GM21737 (cell line): ENCODE measurements around the gene FLYWCH2.

Experiments
- ATAC-seq: cut with Tn5 transposase; IDR thresholded peaks from one replicate; pipeline ENCODE4 v1.9.1; 2021; ENCODE audit warnings: mild to moderate bottlenecking, moderate library complexity; ENCODE audit not compliant: unreplicated experiment

Gene FLYWCH2

DNA sequence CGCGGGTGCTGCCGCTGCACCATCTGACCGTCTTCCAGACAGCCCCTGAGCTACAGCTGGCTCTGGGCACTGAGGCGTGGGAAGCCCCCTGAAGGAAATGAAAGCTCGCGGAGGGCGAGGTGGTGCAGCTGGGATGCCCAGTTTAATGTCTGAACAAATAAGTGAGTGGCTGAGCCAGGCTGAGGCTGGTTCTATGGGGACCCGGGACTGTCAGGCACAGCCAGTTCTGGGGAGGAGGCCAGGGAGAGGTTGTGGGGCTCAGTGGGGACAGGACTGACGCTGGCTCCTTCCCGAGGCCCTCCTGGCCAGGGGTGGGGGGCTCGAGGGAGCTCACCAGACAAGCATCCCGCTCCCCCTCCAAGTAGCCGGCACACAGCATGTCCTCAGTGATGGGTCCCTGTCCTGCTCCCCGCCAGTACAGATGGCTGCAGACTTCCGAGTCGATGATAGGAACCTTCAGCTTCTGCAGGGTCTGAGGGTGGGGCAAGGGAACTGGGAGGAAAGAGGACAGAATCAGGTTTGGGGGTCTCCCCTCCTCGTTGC lies 29.4 kb upstream of the FLYWCH2 start:
- no peak for ATAC-seq

DNA sequence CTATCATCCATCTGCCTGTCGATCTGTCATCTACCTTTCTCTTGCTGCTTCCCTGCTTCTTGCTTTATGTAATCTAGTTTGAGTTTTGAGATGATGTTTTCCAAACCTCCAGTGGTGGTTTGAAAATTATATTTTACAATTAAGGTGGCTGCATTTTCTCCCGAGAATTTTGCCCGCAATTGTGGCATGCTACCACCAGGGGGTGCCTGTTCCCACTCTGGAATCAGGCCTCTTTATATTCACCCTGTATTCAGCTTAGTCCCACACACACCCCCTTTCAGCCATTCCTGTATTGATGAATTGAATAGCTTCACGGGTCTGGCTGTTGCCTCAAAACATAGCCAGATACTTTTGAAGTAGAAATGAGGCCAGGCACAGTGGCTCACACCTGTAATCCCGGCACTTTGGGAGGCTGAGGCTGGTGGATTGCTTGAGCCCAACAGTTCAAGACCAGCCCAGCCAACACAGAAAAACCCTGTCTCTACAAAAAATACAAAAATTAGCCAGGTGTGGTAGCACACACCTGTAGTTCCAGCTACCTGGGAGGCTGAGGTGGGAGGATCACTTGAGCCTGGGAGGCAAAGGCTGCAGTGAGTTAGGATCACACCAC lies 28.2 kb upstream of the FLYWCH2 start:
- ATAC-seq: no peak

DNA sequence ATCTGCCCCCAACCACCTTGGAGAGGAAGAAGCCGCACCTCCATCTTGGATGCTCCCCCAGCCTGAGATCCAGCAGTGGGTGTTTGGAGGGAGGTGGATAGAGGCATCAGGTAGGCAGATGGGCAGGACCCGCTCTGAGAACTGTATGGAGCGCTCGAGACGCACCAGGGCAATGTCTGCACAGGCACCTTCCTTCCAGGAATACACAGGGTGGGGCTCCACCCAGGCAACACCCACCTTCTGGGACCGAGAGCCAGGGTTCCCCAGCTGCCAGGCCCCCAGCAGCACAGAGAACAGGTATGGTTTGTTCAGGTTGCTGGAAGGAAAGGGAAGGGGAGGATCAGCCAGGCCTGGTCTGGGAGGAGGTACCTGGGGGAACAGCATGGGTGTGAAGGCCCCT lies 27.5 kb upstream of the FLYWCH2 start:
- ATAC-seq: no peak

DNA sequence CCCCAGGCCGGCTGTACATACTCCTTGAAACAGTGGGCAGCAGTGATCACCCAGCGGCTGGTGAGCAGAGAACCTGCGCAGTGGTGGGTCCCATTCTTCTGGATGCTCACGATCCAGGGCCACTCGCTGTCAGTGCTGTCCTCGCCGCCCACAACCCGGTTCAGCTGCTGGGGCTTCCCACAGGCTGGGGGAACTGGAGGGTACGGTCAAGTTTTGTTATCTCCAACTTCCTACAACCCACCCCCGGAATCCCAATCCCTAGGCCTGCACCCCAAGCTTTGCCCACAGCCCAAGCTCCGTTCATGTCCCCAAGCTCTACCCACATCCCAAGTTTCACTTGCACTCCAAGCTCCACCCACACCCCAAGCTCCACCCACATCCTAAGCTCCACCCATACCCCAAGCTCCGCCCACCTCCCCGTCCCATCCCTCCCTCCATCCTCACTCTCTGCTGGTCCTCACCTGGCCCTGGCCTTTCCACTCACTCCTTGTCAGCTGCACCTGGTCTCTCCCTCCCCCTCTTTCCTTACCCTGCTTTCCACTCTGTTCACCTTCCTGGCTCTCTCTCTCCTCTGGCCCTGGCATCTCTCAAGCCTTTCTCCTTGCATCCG lies 26.8 kb upstream of the FLYWCH2 start:
- ATAC-seq: no peak

DNA sequence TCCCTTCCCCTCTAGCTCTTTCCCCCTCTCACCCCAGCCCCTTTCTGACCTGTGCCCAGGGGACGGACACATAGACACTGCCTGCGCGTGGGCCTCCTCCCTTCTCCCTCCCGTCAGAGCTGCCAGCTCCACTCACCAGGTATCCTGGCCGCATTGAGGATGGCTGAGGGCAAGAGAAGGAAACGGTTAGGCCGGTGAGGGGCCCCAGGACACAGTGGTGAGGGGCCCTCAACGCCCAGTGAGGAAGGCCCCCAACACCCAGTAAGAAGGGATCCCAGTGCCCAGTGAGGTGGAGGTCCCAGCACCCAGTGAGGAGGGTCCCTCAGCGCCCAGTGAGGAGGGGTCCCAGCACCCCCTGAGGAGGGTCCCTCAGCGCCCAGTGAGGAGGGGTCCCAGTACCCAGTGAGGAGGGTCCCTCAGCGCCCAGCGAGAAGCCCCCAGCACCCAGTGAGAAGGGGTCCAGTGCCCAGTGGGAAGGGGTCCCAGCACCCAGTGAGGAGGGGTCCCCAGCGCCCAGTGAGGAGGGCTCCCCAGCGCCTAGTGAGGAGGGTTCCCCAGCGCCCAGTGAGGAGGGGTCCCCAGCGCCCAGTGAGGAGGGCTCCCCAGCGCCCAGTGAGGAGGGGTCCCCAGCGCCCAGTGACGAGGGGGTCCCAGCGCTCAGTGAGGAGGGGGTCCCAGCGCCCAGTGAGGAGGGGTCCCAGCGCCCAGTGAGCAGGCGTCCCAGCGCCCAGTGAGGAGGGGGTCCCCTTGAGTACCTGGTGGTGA lies 26.1 kb upstream of the FLYWCH2 start:
- ATAC-seq: no peak

DNA sequence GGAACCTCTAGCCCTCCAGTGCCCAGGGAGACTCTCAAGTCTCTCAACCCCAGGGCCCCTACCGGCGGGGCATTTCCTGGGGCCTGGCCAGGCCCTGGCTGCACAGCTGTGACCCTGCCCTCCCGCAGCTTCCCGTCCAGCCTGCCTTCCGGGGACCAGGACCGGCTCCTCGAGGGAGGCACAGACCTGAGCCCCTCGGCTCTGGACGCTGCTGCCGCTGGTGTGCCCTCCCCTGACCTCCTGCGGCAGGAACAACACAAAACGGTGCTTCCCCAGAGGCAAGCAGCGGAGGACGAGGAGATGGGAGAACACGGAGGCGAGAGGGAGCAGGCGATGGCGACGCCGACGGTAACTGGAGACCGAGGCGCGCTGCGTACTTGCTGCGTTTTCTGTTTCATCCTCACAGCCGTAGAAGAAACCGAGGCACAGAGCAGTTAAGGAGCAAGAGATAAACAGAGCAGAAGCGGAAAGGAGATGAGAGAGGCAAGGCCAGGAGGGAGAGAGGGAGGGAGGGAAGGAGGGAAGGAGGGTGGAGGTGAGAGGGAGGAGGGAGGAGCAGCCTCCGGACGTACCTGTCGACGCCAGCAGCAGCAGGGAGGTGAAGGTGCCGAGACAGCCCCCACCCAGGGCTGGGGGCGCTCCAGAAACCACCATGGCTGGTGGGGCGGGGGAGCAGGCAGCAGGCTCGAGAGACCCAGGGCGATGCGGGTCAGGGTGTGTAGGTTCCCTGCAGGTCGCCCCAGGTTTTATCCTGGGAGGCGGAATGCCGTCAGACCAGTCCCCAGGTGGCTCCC lies 25.4 kb upstream of the FLYWCH2 start, which contains the start of gene PRSS22:
TSS of gene PRSS22 (minus strand) at position 720 of the 794 bp plus-strand sequence. CDS start at position 654, 66 bp downstream.
- no peak for ATAC-seq

DNA sequence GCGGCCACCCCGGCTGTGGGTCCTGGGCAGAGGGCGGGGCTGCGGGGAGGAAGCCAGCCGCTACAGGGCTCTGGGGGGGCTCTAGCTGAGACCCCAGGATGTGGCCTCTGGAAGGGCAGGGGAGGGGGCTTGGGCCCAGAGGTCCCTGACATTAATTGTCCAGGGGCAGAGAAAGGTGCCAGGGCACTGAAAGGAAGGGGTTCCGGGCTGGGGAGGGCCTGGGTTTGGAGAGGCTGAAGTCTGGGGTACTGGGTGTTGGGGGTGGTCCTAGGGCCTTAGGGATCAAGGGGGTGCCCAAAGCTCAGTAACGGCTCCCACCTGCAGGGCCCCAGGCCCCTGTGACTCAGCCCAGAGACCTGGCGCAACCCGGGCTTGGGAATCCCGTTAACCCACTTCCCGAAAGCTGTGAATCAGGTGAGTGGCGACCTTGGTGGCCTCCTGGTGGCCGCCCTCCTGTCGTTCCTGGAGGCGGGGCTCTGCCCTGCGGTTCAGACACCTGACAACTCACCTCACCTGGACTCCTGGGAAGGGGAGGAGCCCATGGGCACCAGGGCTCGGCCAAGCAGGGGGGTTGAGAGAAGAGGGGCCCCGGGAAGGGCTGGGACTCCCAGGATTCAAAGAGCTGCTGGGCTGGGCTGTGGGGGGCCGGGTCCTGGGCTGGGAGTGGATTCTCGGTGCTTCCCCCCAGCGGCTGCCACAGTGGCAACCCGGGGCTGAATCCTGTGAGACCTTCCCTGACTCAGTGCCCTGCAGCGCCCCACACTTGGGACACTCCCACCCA lies 24.6 kb upstream of the FLYWCH2 start:
- no peak for ATAC-seq

DNA sequence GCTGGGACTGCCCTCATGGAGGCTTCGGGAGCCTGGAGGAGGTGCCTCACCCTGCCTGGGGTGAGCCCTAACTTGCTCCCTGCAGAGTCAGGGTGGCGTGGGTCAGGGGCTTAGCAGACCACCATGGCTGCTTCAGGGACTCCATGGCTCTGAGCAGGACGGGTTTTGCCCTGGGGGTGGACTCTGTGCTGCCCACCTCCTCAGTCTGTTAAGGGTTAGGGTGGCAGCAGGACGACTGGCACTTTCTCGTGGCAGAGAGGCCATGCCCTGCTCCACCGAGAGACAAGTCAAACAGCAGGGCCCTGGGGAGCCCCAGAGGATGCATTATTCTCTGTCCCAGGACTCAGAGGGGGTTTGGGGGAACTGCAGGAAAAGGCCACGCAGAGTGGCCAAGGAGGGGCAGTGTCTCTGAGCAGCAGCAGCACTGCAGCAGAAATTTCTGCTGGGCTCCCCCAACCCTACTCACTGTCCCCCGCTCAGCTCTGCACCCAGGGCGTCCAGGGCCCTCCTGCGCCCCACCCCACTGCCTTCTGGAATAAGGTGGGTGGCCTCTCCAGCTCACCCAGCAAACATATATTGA lies 23.2 kb upstream of the FLYWCH2 start:
- no peak for ATAC-seq

DNA sequence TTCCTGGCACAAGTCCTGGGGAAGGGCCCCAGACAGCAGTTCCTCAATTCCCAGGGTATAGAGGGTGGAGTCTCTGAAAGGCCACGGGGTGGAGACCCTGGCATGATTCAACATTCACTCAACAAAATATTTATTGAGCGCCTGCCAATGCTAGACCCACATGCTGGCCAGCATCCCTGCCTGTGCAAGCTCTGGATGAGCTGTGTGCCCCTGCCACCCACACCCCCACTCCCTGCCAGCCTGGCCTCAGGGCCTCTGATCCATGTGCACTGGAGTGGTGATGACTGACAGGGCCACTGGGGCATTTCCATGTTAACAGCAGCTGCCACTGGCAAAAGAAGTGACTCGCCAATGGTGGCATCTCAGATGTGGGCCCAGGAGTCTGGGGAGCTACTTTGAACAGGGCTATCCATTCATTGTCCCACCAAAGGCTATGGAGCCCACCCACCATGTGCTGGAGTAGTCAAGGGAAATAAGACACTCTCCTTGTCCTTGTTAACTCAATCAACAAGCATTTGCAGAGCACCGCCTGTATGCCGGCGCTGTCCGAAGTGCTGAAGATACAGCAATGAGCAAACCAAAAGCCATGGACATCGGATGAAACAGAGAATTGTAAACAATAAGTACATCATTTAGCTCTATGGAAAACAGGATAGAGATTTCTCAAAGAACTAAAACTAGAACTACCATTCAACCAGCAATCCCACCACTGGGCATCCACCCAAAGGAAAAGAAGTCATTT lies 22.0 kb upstream of the FLYWCH2 start:
- ATAC-seq: no peak

DNA sequence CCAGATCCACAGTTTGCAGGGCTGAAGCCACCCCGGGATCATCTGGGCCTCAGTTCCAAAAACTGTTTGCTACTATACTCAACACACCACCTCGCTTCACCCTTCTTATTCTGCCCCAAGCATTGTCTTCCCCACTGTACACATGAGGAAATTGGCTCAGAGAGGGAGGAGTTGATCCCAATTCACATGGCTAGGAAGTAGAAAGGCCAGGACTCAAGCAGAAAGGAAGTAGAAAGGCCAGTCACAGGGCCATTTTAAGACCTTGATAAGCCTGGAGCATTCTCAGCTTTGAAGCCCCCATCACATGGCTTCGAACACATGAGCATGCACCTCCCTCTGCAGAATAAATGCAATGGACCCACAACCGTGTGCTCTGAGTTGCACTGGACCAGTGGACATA lies 17.4 kb upstream of the FLYWCH2 start:
- ATAC-seq: no peak

DNA sequence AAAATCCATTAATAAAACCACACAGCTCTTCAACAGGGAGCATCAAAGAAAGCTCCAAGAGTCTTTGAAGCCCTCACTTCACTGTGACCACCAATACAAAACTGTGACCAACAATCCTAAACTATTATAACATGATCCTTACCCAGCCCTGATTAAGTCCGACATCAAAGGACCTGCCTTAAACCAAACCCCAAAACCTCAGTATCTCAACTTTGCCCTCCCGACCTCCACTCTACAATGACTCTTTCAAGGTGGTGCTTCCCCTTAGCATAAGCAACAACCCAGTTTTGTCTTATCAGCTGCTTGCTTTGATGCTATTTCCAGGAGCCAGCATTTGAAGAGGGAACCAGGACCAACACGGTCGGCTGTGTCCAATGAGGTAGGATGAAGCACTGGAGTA lies 16.6 kb upstream of the FLYWCH2 start:
- ATAC-seq: no peak

DNA sequence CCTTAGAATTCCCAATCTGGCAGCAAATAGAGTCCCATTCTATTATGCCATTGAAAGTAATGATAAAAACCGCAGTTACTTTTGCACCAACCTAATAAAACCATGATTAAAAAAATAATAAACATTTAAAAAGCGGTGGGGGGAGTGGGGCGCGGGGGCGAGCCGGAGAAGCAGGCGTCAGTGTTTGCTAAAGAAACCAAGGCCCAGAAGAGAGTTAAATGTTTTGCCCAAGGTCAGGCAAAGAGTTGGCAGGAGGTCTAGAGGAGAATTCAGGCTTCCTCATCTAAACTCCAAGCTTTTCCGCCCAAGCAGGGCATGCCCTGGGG lies 15.4 kb upstream of the FLYWCH2 start:
- no peak for ATAC-seq

DNA sequence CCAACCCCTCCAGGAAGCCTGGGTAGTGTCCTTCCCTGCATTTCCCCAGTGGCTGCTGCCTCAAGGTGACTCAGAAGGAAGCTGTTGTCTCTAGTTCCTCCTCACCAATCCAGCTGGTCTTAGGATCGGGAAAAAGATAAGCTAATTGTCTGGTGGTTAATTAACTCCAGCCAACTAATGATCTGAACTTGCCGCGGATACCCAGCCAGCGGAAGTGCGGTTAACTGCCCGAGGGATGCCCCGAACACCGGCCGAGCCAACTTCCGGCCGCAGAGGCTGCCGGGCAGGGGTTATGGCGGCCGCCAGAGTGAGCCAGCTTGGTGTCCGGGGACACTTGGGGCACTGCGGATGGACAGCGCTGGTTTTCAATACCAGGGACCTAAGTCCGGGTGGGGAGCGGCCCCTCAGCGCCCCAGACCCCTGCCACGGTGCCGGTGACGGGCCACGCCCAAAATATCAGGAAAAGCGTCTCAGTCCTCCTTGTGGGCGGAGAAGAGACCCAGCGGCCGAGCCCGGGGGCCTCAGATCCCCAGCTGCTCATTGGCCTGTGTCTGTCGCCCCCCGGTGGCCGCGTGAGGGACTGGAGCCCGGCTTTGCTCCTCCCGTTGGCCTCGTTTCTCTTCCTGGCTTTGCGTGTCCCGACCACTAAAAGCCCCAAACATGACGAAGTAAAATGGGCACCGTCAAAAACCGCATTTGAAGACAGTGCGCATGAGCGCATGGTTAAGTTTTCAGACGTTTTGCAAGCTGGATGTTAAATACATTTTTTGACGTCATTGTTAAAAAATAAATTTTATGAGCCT lies 14.8 kb upstream of the FLYWCH2 start:
- ATAC-seq: peak; percentile 85

DNA sequence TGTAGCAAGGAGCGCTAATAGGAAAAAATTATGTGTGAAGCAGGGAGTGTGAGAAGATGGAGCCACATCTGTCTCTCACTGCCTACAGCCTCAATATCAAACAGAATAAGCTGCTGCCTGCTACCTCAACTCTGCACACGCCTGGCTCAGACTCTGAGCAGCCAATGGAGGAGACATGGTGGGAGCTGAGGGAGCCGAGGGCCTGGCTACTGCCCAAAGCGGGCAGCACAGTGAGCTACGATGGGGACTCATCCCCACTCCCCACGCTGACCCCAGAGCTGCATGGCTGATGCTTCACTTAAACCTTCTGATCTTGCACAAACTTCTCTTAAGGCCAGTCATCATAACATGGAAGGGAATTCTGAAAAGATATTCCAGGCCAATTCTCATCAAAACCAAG lies 11.1 kb upstream of the FLYWCH2 start:
- no peak for ATAC-seq

DNA sequence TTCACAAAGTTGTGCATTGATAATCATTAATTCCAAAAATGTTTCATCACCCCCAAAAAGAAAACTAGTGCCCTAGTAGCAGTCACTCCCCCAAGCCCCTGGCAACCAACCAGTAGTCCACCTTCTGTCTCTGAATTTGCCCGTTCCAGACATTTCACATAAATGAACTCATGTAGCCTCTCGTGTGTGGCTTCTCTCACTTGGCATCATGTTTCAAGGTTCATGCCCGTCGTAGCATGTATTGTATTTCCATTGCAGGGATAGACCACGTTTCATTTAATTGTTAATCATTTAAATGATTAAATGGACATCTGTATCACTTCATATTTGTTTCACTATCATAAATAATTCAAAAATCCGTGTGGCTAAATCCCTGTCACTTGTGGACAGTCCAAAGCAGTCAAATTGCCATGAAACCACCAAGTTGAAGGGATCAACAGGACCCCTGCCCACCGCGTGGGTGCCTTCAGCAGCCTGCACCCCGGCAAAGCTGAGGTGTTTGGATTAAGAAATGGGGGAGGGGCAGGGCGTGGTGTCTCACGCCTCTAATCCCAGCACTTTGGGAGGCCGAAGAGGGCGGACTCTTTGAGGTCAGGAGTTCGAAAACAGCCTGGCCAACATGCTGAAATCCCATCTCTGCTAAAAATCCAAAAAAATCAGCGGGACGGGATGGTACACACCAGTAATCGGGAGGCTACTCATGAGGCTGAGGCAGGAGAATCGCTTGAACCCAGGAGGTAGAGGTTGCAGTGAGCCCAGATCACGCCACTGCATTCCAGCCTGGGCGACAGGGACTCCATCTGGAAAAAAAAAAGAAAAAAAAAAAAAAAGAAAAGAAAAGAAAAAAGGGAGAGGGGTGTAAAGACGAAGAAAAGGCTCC lies 8.7 kb upstream of the FLYWCH2 start:
- no peak for ATAC-seq

DNA sequence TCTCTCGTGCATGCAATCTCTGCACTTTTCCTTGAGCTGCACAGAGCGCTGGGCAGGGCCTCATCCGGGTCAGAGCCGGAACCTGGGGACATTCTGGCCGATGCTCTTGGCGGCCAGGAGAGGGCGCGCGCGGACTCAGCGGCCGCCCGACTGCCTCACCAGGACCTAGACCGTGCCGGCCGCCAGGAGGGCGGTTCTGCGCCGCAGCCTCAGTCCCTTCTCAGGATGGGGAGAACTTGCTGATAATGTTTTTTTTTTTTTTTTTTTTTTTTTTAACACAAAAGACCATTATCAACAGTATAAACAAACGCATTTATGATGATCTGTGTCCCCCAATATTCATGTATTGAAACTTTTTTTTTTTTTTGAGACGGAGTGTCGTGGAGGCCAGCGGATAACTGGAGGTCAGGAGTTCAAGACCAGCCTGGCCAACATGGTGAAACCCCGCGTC lies 8.1 kb upstream of the FLYWCH2 start:
- peak; percentile 55 for ATAC-seq

DNA sequence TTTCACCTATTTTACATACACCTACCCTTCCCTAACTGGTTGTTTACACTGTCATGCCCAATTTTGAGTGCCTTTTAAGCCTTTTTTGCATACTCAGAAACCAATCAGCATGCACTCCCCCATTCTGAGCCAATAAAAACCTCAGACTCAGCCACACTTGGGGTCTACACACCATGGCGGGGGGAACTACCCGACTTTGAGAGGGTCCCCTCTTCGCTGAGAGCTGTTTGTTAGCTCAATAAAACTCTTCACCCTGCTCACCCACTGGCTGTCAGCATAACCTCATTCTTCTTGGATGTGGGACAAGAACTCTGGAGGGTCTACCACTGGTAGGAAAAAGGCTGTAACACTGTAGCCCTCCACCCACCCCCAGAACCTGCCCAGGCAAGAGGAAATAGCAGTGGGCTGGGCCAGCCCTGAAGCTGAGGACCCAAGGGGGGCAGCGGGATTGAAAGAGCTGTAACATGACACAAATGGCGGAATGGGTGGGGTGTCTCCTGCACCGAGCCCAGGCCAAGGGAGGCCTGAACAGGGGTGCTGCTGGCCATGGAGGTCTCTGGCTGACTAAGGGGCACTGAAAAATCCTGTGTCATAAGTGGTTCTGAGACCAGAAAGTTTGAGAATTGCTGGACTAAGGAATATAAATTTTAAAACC lies 3.0 kb upstream of the FLYWCH2 start:
- no peak for ATAC-seq
